Activated B cell treated with CpG ODN at 0.5 μM for 24 hours (primary cell): Measurements from ENCODE around the gene TCF12. TPM values are rescaled to one million over a fixed set of nuclear protein-coding genes. Genes with fewer than 3 reads are reported as not detected.

Source experiments
- ATAC-seq: fragments of 200-7000 bp; cut with Tn5 transposase; one replicate; pipeline ENCODE4 v1.10.0; 2021; ENCODE audit warnings: low read depth, mild to moderate bottlenecking, moderate library complexity
- CTCF ChIA-PET: fragments of 350-600 bp; sonication (Branson Sonifier 250); formaldehyde crosslinking; loops from one replicate; lab custom pipeline; 2021; ENCODE audit warnings: antibody characterized with exemption; lab: Charles Lee
- POLR2A ChIA-PET: fragments of 350-600 bp; sonication (Branson Sonifier 250); formaldehyde crosslinking; loops from one replicate; lab custom pipeline; 2021; ENCODE audit warnings: antibody characterized with exemption; lab: Charles Lee
- DNase-seq: peaks from one replicate; pipeline ENCODE4 v3.0.0; 2022
- H3K27ac Mint-ChIP-seq: one replicate; pipeline ENCODE4 v1.8.0; 2020; ENCODE audit warnings: mixed read lengths
- H3K27me3 Mint-ChIP-seq: one replicate; pipeline ENCODE4 v1.8.0; 2021; ENCODE audit warnings: mixed read lengths
- H3K36me3 Mint-ChIP-seq: one replicate; pipeline ENCODE4 v1.8.0; 2021; ENCODE audit warnings: low read depth, mixed read lengths
- H3K4me1 Mint-ChIP-seq: one replicate; pipeline ENCODE4 v1.8.0; 2021; ENCODE audit warnings: mixed read lengths
- H3K4me3 Mint-ChIP-seq: one replicate; pipeline ENCODE4 v1.8.0; 2020; ENCODE audit warnings: mild to moderate bottlenecking, mixed read lengths
- H3K9me3 Mint-ChIP-seq: one replicate; pipeline ENCODE4 v1.8.0; 2020; ENCODE audit warnings: mixed read lengths
- CTCF ChIP-seq: fragments of 200-600 bp; IDR thresholded peaks from one replicate; pipeline ENCODE4 v1.8.0; 2022; ENCODE audit warnings: antibody characterized with exemption, mild to moderate bottlenecking
- intact Hi-C: fragments of 100-400 bp; cut with micrococcal nuclease; formaldehyde crosslinking; loops from one replicate; pipeline ENCODE4 v1.15.1; 2024
- total RNA-seq: library from RNA; stranded (reverse); gene quantifications from 2 replicates; pipeline ENCODE4 v1.2.3, GENCODE V29; 2022

TCF12 gene
- total RNA-seq, 1 donor from 2014 or later: 119 TPM

DNA sequence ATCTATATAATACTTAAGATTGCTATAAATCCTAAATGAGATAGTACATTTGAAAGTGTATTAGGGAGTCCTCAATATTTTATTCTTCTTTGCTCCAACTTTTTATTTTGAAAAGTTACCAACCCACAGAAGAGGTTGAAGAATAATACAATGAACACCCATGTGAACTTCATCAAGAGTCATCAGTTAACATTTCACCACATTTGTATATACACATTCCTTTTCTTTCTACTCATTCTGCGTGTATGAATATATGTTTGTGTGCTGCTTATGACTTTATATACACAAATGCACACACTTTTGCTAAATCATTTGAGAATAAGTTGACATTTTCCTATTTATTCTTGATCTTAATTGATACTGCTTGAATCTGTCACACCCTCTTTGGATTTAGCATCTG is 264.6 kb downstream of the TCF12 start:
- Mint-ChIP-seq H3K36me3 (peaks cover 29% of the 10 kb centered on the region), H3K4me3 (no peak overlapping the region), H3K27me3 (no peaks in the 10 kb centered on the region), H3K27ac (no peak overlapping the region), H3K4me1 (peaks cover 4% of the 10 kb centered on the region), H3K9me3 (no peaks in the 10 kb centered on the region)
- DNase-seq (no peak), ATAC-seq (no peak)
- TF ChIP-seq CTCF: no peak
- intact Hi-C loops: no loop called here
- ChIA-PET POLR2A (interaction anchor here (0.6 kb wide), 1 partner anchor 74 kb away, joined by 4 read pairs; no protein-coding TSS in a partner anchor), CTCF (no interaction called here)

DNA sequence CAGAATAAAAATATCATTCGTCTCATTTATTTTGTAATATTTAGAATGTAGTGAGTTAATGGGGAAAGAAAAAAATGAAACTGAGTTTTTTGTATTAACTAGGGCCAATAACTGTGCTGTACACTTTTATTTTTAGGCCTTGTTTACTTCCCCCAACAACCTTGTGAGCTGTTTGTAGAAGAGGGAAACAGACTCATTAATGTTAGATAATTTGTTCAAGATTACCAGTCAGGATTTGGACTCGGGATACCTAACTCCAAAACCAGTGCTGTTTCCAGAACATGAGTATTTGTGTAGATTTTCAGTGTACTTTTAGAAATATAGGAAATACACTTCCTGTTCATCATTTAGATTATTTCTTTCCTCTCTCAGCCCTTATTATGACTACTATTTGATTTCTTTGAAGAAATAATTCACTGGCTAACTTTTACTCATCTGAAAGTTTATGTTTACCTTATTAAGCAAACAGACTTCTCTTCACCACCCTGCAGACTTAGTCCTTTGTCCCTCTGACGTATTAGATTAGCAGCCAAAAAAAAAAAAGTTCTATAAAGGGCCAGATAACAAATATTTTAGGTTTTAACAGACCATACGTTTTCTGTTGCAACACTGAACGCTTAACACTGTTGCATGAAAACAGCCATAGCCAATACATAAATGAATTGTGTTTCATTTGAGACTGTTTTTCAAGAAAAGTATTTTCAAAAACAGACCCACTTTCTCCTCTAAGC is 265.3 kb downstream of the TCF12 start:
- no peaks in the 10 kb centered on the region for H3K9me3 Mint-ChIP-seq
- H3K27ac Mint-ChIP-seq: no peak overlapping the region
- H3K36me3 Mint-ChIP-seq: peaks cover 29% of the 10 kb centered on the region
- no peak for TF ChIP-seq CTCF
- no peak overlapping the region for H3K4me3 Mint-ChIP-seq
- ATAC-seq (no peak), DNase-seq (no peak)
- ChIA-PET CTCF (interaction anchor here (1.5 kb wide), 1 partner anchor 123 kb away, joined by 3 read pairs; no protein-coding TSS in a partner anchor), POLR2A (interaction anchor here (0.6 kb wide), 1 partner anchor 73 kb away, joined by 4 read pairs; no protein-coding TSS in a partner anchor)
- intact Hi-C loops: no loop called here
- peaks cover 4% of the 10 kb centered on the region for H3K4me1 Mint-ChIP-seq
- no peaks in the 10 kb centered on the region for H3K27me3 Mint-ChIP-seq

GRCh38 chr15:57184502-57184901 is 266.1 kb downstream of the TCF12 start:
- Mint-ChIP-seq H3K36me3 (peaks cover 27% of the 10 kb centered on the region), H3K4me1 (peaks cover 4% of the 10 kb centered on the region), H3K9me3 (no peaks in the 10 kb centered on the region), H3K27ac (no peak overlapping the region), H3K4me3 (no peak overlapping the region), H3K27me3 (no peaks in the 10 kb centered on the region)
- ChIA-PET CTCF (interaction anchor here (1.5 kb wide), 1 partner anchor 122 kb away, joined by 3 read pairs; no protein-coding TSS in a partner anchor), POLR2A (no interaction called here)
- no peak for TF ChIP-seq CTCF
- intact Hi-C loops: no loop called here
- no peak for DNase-seq
- no peak for ATAC-seq

GRCh38 chr15:57185507-57186074 is 267.1 kb downstream of the TCF12 start:
- H3K27me3 Mint-ChIP-seq: no peaks in the 10 kb centered on the region
- peaks cover 6% of the 10 kb centered on the region for H3K4me1 Mint-ChIP-seq
- H3K27ac Mint-ChIP-seq: no peak overlapping the region
- intact Hi-C loops: no loop called here
- no peak overlapping the region for H3K4me3 Mint-ChIP-seq
- DNase-seq (no peak), ATAC-seq (no peak)
- H3K36me3 Mint-ChIP-seq: peaks cover 27% of the 10 kb centered on the region
- no peaks in the 10 kb centered on the region for H3K9me3 Mint-ChIP-seq
- no peak for TF ChIP-seq CTCF
- ChIA-PET POLR2A (no interaction called here), CTCF (no interaction called here)

GRCh38 chr15:57189466-57189865 is 271.0 kb downstream of the TCF12 start:
- ChIA-PET CTCF (no interaction called here), POLR2A (no interaction called here)
- DNase-seq: no peak
- Mint-ChIP-seq H3K27me3 (no peaks in the 10 kb centered on the region), H3K27ac (no peak overlapping the region), H3K9me3 (no peaks in the 10 kb centered on the region), H3K4me3 (no peak overlapping the region), H3K36me3 (peaks cover 50% of the 10 kb centered on the region), H3K4me1 (peaks cover 2% of the 10 kb centered on the region)
- no peak for ATAC-seq
- intact Hi-C loops: no loop called here
- no peak for TF ChIP-seq CTCF
